BJ (cell line): ENCODE results near the gene ANKLE2. TPM values are rescaled to one million over a fixed set of nuclear protein-coding genes. Genes with fewer than 3 reads are reported as not detected.

Experiments used
- CTCF ChIA-PET: fragments of 350-600 bp; formaldehyde crosslinking; extraction: SDS; loops from one replicate; lab custom pipeline; 2021; ENCODE audit warnings: antibody characterized with exemption, inconsistent platforms; lab: Yijun Ruan, JAX
- POLR2A ChIA-PET: fragments of 300-600 bp; sonication (Branson Sonifier 250); formaldehyde crosslinking; extraction: SDS; loops from one replicate; lab custom pipeline; 2021; ENCODE audit warnings: antibody characterized with exemption; lab: Charles Lee
- DNase-seq: peaks from one replicate; pipeline ENCODE4 v3.0.0-alpha.2; 2011; ENCODE audit warnings: low read depth
- H3K27me3 ChIP-seq: 2 replicates; pipeline ENCODE4 v1.6.0; 2011; ENCODE audit warnings: low read length; ENCODE audit not compliant: control insufficient read depth, insufficient read depth
- H3K36me3 ChIP-seq: 2 replicates; pipeline ENCODE4 v1.5.1; 2011; ENCODE audit warnings: low read length; ENCODE audit not compliant: control insufficient read depth, insufficient read depth
- H3K4me3 ChIP-seq: 2 replicates; pipeline ENCODE4 v1.5.1; 2011; ENCODE audit warnings: low read depth, mild to moderate bottlenecking, control low read depth, low read length
- polyA plus RNA-seq: library from polyadenylated mRNA; depleted of rRNA; stranded (reverse); fragments of >200 nt; gene quantifications from 2 replicates; pipeline ENCODE4 v1.2.3, GENCODE V29; 2011
- TF ChIP-seq, protein P1 (sequence below): IDR thresholded peaks from 2 replicates; pipeline ENCODE4 v1.5.1; 2011; ENCODE audit warnings: low read depth, mild to moderate bottlenecking, control low read depth, inconsistent platforms, low read length, moderate library complexity; ENCODE audit not compliant: insufficient read depth

The ANKLE2 gene
- polyA plus RNA-seq, 1 experiment = 119 TPM

DNA sequence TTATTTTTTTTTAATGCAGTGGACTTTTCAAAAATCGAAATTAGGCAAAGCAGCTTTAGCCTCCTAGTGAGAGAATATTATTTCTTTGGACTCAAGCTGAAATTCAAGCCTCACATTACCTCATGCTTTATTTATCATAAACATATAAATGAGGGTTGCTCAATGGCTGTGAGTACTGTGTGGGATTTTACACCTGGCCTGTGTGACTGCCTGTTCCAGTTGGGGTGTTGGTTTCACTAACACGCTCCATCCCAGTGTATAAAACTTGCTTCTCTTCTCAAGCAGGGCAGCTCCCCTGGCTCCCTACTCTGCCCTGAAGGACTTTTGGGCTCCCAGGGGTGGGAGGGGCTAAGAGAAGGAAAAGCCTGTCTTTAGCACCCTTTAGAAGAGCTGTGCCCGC, 15.0 kb downstream of the ANKLE2 start:
- Histone ChIP-seq H3K27me3 (no peaks in the 10 kb centered on the region), H3K36me3 (peaks cover 54% of the 10 kb centered on the region), H3K4me3 (no peak overlapping the region)
- ChIA-PET CTCF (no interaction called here), POLR2A (no interaction called here)
- no peak for DNase-seq
- TF ChIP-seq, protein P1, sequence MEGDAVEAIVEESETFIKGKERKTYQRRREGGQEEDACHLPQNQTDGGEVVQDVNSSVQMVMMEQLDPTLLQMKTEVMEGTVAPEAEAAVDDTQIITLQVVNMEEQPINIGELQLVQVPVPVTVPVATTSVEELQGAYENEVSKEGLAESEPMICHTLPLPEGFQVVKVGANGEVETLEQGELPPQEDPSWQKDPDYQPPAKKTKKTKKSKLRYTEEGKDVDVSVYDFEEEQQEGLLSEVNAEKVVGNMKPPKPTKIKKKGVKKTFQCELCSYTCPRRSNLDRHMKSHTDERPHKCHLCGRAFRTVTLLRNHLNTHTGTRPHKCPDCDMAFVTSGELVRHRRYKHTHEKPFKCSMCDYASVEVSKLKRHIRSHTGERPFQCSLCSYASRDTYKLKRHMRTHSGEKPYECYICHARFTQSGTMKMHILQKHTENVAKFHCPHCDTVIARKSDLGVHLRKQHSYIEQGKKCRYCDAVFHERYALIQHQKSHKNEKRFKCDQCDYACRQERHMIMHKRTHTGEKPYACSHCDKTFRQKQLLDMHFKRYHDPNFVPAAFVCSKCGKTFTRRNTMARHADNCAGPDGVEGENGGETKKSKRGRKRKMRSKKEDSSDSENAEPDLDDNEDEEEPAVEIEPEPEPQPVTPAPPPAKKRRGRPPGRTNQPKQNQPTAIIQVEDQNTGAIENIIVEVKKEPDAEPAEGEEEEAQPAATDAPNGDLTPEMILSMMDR = no peak

DNA sequence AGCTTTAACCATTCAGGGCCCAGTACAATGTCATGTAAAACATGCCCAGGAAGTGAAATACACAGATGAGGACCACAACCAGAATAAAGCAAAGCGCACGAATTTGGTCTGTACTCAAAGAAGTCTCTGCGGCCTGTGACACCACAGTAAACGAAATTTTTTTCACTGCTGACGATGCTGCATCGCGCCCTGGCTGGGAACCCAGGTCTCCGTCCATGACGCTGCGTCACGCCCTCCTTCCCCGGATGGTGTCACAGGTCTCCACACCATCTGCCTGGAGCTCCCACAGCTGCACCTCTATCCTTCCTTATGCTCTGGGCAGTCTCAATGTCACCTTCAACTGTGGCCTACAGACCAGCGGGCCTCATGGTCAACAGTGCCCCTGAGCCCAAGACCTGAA, 17.8 kb downstream of the ANKLE2 start:
- Histone ChIP-seq H3K4me3 (no peak overlapping the region), H3K27me3 (no peaks in the 10 kb centered on the region), H3K36me3 (peaks cover 55% of the 10 kb centered on the region)
- ChIA-PET POLR2A (no interaction called here), CTCF (interaction anchor here (1.0 to 1.7 kb wide), 2 partner anchors 10 to 129 kb away, joined by 3 to 6 read pairs; no protein-coding TSS in a partner anchor)
- no peak for DNase-seq
- TF ChIP-seq, protein P1 = no peak

DNA sequence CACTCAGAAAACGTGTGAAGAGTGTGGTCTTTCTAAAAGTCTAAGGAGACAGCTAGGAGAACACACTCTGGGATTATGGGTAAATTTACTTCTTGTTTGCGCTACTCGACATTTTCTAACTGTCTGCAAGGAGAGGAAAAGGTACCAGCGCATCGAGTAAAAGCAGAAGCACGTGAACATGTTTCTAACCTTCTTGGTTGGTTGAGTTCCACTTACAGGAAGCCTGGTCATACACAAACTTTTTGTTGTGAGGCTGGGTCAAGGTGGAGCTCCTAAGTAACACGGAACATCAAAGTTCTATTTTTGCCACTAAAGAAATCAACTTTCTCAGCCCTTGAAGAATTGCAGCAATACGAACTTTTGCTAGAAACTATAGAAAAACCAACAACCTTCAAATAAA, 20.0 kb downstream of the ANKLE2 start:
- Histone ChIP-seq H3K27me3 (no peaks in the 10 kb centered on the region), H3K36me3 (peaks cover 46% of the 10 kb centered on the region), H3K4me3 (no peak overlapping the region)
- no peak for DNase-seq
- TF ChIP-seq, protein P1 = no peak
- CTCF ChIA-PET = interaction anchor here (1.9 kb wide), 1 partner anchor 10 kb away, joined by 4 read pairs; no protein-coding TSS in a partner anchor
- POLR2A ChIA-PET = no interaction called here

DNA sequence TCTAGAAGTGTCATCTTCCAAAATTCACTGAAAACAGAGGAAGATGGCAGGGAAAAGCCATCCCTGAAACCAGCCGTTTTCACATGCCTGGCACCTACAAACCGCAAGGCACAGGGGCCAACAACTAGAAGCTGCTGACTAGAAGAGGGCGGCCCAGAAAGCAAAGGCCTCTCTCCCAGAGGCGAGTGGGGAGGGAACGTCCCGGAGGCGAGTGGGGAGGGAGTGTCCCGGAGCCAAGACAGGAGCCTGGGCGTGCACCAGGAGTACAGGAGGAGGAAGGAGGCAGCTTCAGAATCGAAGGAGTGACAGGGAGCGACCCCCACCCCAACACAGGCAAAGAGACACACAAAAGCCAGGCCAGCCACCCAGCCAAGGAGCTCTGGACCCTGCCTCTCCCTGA, 21.0 kb downstream of the ANKLE2 start:
- peaks cover 47% of the 10 kb centered on the region for H3K36me3 ChIP-seq
- no peak overlapping the region for H3K4me3 ChIP-seq
- TF ChIP-seq, protein P1 = no peak
- ChIA-PET POLR2A (no interaction called here), CTCF (interaction anchor here (1.0 to 1.9 kb wide), 2 partner anchors 8 to 9 kb away, joined by 3 to 4 read pairs; no protein-coding TSS in a partner anchor)
- no peak for DNase-seq
- no peaks in the 10 kb centered on the region for H3K27me3 ChIP-seq

DNA sequence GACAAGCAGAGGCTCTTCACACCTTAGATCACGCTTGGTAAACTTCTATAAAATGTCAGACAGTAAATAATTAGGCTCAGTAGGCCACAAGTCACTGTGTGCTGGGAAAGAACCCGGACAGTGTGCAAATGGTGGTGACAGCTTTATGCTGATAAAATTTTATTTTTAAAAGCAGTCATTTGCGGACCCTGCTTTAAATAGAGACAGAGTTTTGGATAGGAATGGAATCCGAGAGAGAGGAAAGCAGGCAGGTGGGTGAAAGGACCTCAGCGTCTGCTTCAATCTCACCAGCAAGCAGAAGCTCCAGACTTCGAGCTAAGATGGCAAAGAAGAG, 21.4 kb downstream of the ANKLE2 start:
- ChIA-PET POLR2A (no interaction called here), CTCF (interaction anchor here (1.0 to 1.9 kb wide), 2 partner anchors 9 kb away, joined by 3 to 4 read pairs; no protein-coding TSS in a partner anchor)
- no peak for DNase-seq
- Histone ChIP-seq H3K27me3 (no peaks in the 10 kb centered on the region), H3K4me3 (no peak overlapping the region), H3K36me3 (peaks cover 48% of the 10 kb centered on the region)
- TF ChIP-seq, protein P1 = no peak
